Right ventricle myocardium inferior (tissue), 1 donor: Measurements from ENCODE around the gene CDK11A. TPM values are rescaled to one million over a fixed set of nuclear protein-coding genes. Genes with fewer than 3 reads are reported as not detected.
"Not testable (repeated sequence)": the region's sequence is repeated elsewhere in the genome, so short reads cannot be mapped to it uniquely, and the experiment has no call there.

ENCODE experiments used
- ATAC-seq: fragments of 200-7000 bp; cut with Tn5 transposase; one replicate; pipeline ENCODE4 v1.9.1; 2020; ENCODE audit warnings: mild to moderate bottlenecking, moderate library complexity
- DNase-seq: peaks from one replicate; pipeline ENCODE4 v3.0.0; 2021; ENCODE audit errors: missing footprints
- intact Hi-C: fragments of 100-400 bp; cut with DNase I; formaldehyde crosslinking; loops from one replicate; pipeline ENCODE4 v1.11.0; 2022
- total RNA-seq: library from RNA; stranded (reverse); fragmentation: NEBNext Ultra II Directional; extraction: Animal tissue kit (Norgen Biotek cat#: 25700); gene quantifications from one replicate; pipeline ENCODE4 v1.2.1, GENCODE V29; 2021
- donor health status: DM: no; HTN: yes; CAD: no; lungs with severe emphysema.

Gene CDK11A
- total RNA-seq, 1 donor from 2014 or later, result 20.8 TPM

DNA sequence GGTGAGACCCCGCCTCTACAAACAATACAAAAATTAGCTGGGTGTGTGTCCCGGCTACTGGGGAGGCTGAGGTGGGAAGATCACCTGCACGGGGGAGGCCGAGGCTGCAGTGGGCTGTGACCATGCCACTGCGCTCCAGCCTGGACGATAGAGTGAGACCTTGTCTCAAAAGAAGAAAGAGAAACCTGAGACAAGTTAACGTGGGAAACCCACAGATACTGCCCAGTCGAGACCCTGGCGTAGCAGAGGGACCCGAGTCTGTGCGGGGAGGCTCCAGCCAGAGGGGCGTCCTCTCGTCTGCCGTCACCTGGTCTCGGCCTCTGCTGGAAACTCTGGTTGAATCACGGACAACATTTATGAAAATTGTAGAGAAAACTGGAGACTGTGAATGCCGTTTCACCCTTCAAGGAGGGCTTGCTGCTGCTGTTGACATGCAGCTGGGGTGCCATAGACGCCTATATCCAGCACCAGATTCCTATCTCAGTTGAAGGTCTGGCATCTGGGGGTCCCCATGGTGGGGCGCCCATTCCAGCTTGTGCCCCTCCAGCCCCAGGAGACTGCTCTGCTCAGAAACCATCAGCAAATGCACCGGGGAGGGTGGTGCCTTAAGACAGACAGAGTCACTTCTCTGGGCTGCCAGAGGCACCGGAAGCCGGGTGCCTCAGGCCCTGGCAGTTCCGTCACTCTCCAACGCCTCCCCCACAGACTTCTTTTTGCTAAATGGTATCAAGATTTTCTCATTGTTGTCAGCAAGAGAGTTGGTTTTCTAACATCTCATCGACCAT lies 51.8 kb downstream of the CDK11A start:
- no peak for DNase-seq
- no peak for ATAC-seq
- intact Hi-C loops, result no loop called here

DNA sequence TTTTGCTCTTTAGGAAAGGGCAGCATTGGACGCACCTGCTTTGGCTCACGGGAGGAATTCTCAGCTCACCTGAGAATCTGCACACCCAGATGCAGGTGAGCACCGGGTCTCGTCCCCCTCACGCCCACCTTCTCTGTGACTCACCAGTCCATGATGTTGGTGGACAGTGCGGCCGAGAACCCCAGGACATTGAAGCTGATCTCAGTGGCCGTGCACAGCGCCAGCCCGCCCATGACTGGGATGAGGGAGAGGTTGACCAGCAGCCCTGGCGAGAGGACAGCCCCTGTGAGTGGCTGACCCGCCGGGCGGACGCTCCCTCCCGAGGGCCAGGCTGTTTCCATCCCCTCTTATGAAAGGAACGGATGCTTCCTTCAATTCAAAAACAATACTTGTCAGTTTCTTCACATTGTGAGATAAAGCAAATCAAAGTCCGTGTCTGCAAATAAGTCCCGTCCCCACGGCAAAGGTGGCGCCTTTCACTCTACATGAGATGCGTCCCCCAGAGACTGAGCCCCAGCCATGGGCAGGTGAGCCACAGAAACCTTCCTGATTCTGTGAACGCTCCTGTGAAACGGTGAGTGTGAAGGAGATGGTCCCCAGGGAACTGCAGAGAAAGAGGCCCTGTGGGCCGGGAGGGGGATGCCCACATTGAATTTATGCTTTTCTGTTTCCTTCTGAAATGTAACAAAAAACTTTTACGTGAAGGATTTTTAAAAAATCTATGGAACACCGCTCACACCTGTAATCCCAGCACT lies 52.6 kb downstream of the CDK11A start:
- no peak for ATAC-seq
- intact Hi-C loops, result no loop called here
- DNase-seq, result no peak

- DNase-seq (no peak), ATAC-seq (no peak)
- intact Hi-C loops, result no loop called here
Observed at GRCh38 chr1:1670866-1671265, 53.3 kb downstream of the CDK11A start.

- intact Hi-C loops, result no loop called here
- DNase-seq (no peak), ATAC-seq (no peak)
Observed at GRCh38 chr1:1669468-1670440, 54.4 kb downstream of the CDK11A start.

DNA sequence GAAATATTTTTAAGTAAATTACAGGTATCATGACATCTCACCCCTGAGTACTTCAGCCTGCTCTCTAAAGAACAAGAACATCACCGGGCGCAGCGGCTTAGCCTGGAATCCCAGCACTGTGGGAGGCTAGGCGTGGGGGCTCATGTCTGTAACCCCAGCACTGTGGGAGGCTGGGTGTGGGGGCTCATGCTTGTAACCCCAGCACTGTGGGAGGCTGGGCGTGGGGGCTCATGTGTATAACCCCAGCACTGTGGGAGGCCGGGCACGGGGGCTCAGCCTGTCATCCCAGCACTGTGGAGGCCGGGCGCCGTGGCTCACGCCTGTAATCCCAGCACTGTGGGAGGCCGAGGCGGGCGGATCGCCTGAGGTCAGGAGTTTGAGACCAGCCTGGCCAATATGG lies 57.6 kb downstream of the CDK11A start:
- intact Hi-C loops, result no loop called here
- DNase-seq (no peak), ATAC-seq (no peak)

GRCh38 chr1:1665815-1666251 lies 58.3 kb downstream of the CDK11A start:
- ATAC-seq (no peak), DNase-seq (no peak)
- intact Hi-C loops, result no loop called here

DNA sequence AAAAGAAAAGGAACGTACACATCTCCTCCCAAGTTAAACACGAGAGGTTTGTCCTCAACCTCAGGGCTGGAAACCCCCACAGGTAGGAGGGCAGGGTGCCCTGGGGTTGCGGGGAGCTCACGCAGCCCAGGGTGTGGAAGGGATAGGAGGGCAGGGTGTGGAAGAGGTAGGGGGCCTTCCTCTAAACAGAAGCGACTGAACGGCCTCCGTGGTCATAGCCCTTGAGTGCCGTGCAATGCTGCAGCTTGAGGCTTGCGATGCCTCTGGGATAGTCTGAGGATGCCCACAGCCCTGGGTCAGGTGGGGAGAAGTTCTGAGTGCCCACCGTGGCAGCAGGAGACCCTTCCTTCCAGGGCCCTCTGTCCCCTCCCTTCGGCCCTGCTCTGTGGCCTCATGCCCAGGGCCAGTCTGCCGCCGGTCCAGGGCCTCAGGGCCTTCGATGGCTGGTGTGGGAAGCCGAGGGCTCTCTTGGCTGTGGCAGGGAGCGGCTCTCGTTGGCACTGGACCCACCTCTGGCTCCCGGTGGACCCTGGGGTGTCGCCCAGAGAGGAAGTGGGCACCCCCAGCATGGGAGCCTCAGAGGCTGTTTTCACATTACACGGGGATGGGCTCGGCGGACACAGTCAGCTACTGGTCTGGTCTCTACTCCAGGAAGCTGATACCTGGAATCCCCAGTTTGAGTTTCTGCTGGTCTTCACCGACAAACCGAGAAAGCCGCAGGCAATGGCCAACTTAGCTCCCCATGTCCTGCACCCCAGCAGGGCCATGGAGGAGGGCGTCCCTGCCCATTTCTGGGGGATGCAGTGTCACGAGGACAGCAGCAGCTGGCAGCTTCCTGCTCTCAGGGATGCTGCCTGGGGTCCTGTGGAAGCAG lies 59.0 kb downstream of the CDK11A start:
- intact Hi-C loops, result no loop called here
- ATAC-seq (no peak), DNase-seq (peak; percentile 60)

DNA sequence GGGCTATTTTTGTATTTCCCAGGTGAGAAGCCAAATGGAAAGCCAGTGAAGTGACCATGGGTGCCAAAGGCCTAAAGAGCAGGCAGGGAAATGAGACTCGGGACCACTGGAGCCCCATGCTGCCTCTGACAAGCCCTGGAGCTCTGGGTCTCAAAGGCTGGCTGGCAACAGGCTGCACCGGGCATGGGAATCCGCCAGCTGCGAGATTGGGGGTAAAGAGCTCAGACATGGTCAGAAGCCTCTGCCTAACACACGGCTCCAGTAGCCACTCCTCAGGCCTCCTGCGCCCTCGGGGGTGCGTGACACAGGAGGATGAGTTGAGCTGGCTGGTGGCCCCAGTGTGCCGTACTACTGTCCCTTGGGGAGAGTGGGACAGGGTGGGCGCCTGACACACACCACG lies 59.8 kb downstream of the CDK11A start:
- DNase-seq, intact Hi-C loops, ATAC-seq: not testable (repeated sequence)

DNA sequence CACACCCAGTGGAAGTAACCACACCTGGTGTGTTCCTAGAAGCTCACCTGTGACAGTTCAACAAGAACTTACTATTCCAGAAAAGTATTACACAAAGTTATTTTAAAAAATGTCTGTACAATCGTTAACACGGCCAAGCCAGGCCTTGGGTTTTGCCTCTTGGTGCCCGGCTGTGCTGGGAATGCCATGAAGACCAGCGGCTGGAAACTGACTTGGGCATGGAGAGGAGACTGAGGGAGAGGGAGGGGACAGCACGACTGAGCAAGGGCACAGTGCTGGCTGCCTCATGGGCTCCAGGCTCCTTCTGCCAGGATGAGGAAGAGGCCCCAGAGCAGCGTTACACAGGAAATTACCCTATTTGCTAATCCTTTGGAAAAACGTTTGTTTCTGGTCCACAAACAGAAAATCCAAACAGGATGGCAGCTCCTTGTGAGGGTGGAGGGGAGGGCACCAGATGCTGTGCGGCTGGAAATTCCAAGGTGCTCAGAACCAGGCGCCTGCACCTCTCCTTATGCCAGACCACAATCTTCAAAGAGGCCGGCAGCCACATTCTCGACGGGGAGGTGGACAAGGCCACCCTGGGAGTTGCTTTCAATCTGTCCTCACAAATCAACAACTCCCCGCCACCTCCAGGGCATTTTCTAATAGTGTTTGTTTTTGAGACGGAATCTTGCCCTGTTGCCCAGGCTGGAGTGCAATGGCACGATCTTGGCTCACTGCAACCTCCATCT lies 61.2 kb downstream of the CDK11A start:
- ATAC-seq, intact Hi-C loops, DNase-seq: not testable (repeated sequence)

DNA sequence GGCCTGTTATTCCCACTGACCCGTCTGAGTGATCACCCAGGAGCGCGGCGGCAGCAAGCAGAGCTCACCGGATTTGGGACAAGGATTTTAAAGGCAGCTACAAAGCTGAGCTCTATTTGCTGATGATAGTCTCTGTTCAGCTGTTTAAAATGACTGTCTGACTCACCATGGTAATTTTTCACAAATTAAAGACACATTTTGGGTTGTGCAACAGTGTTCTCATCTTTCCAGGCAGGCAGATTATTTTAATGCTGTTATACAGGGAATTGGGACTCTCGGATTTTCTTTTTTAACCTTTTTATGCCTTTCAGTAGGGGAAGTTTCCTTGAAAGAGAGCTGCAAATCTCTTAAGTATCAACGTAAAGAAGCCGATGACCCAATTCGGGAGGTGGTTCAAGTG lies 61.8 kb downstream of the CDK11A start:
- DNase-seq, intact Hi-C loops, ATAC-seq: not testable (repeated sequence)

- peak; percentile 94 for DNase-seq
- intact Hi-C loops, result not testable (repeated sequence)
- peak; percentile 90 for ATAC-seq
Observed at GRCh38 chr1:1658583-1659549, 65.3 kb downstream of the CDK11A start, which contains the start of gene CDK11B. TSS of gene CDK11B (minus strand) at chr1:1659004. CDS start at chr1:1657485, 1,519 bp downstream.

Other genes starting within 250 kb of the CDK11A start
- gene ATAD3A, start 212.2 kb downstream of the CDK11A start, total RNA-seq, result 17.9 TPM
- 6.9 TPM for gene TMEM240, start 183.7 kb downstream of the CDK11A start, total RNA-seq
- gene SSU72, start 149.5 kb downstream of the CDK11A start, total RNA-seq, result 116 TPM
- gene FNDC10, start 124.2 kb downstream of the CDK11A start, total RNA-seq, result 3.0 TPM
- 103 TPM for gene MIB2, start 108.9 kb downstream of the CDK11A start, total RNA-seq
- 36.2 TPM for gene MMP23B, start 92.2 kb downstream of the CDK11A start, total RNA-seq
- gene CDK11B, start 65.4 kb downstream of the CDK11A start, total RNA-seq, result 24.0 TPM
- gene SLC35E2B, start 31.6 kb downstream of the CDK11A start, total RNA-seq, result 20.3 TPM
- gene NADK, start 54.1 kb upstream of the CDK11A start, total RNA-seq, result 26.9 TPM
- 182 TPM for gene GNB1, start 166.7 kb upstream of the CDK11A start, total RNA-seq
- not detected for gene CALML6, start 190.9 kb upstream of the CDK11A start, total RNA-seq
- gene TMEM52, start 194.9 kb upstream of the CDK11A start, total RNA-seq, result 1.2 TPM